Liver (tissue), 9 donors: ENCODE data around the gene DDX59. TPM values are rescaled to one million over a fixed set of nuclear protein-coding genes. Genes with fewer than 3 reads are reported as not detected.
"Not testable (repeated sequence)": the region's sequence is repeated elsewhere in the genome, so short reads cannot be mapped to it uniquely, and the experiment has no call there.

Experiments used
- DNase-seq: peaks from one replicate; pipeline ENCODE4 v3.0.0-alpha.2; 2017; ENCODE audit warnings: low spot score
- H3K27ac ChIP-seq, 2 donors: one replicate each; pipeline ENCODE4 v1.7.0; 2013; ENCODE audit warnings: inconsistent platforms in 2 of 2, low read length in 2 of 2, control low read depth in 1 of 2, low read depth in 1 of 2, mild to moderate bottlenecking in 1 of 2
- H3K27me3 ChIP-seq, 4 donors: one replicate each; pipeline versions ENCODE4 v1.6.1 to v1.7.0; 2013; ENCODE audit warnings: low read length in 3 of 4, inconsistent platforms in 1 of 4, mild to moderate bottlenecking in 1 of 4, moderate library complexity in 1 of 4; ENCODE audit not compliant: control insufficient read depth in 4 of 4, insufficient read depth in 4 of 4
- H3K36me3 ChIP-seq, 4 donors: one replicate each; pipeline versions ENCODE4 v1.6.1 to v1.7.0; 2013; ENCODE audit warnings: low read length in 3 of 4, mild to moderate bottlenecking in 3 of 4, low read depth in 1 of 4, moderate library complexity in 1 of 4; ENCODE audit not compliant: control insufficient read depth in 4 of 4, insufficient read depth in 3 of 4
- H3K4me1 ChIP-seq, 4 donors: one replicate each; pipeline versions ENCODE4 v1.6.1 to v1.7.0; 2013; ENCODE audit warnings: low read length in 3 of 4, mild to moderate bottlenecking in 3 of 4, moderate library complexity in 1 of 4; ENCODE audit not compliant: control insufficient read depth in 4 of 4, insufficient read depth in 4 of 4
- H3K4me3 ChIP-seq, 3 donors: one replicate each; pipeline versions ENCODE4 v1.6.1 to v1.7.0; 2013; ENCODE audit warnings: low read length in 3 of 3, control low read depth in 1 of 3, low read depth in 1 of 3, mild to moderate bottlenecking in 1 of 3
- H3K9ac ChIP-seq, 2 donors: one replicate each; pipeline ENCODE4 v1.7.0; 2013; ENCODE audit warnings: low read length in 2 of 2, mild to moderate bottlenecking in 2 of 2, moderate library complexity in 2 of 2, control low read depth in 1 of 2, low read depth in 1 of 2
- H3K9me3 ChIP-seq, 4 donors: one replicate each; pipeline versions ENCODE4 v1.6.1 to v1.7.0; 2013; ENCODE audit warnings: low read length in 3 of 4; ENCODE audit not compliant: control insufficient read depth in 4 of 4
- CTCF ChIP-seq: fragments of 150-350 bp; IDR thresholded peaks from 2 replicates; pipeline ENCODE4 v1.5.1; 2017; ENCODE audit warnings: improper control_type of control experiment, low read depth, low read length; ENCODE audit not compliant: missing input control
- EGR1 ChIP-seq, 2 donors: IDR thresholded peaks; 2 replicates each; pipeline ENCODE4 v1.6.1; 2016 to 2018; ENCODE audit warnings: antibody characterized with exemption in 2 of 2, low read depth in 2 of 2
- FOXA1 ChIP-seq: IDR thresholded peaks from 2 replicates; pipeline ENCODE4 v1.6.1; 2016; ENCODE audit warnings: antibody characterized with exemption
- FOXA2 ChIP-seq: IDR thresholded peaks from 2 replicates; pipeline ENCODE4 v1.6.1; 2016; ENCODE audit warnings: antibody characterized with exemption
- HNF4A ChIP-seq, 2 donors: conservative IDR thresholded peaks; 2 replicates each; pipeline ENCODE4 v1.6.1; 2016; ENCODE audit warnings: antibody characterized with exemption in 2 of 2, mild to moderate bottlenecking in 2 of 2
- HNF4G ChIP-seq: IDR thresholded peaks from 2 replicates; pipeline ENCODE4 v1.6.1; 2016; ENCODE audit warnings: antibody characterized with exemption
- JUND ChIP-seq, 2 donors: IDR thresholded peaks; 2 replicates each; pipeline ENCODE4 v1.6.1; 2016; ENCODE audit warnings: antibody characterized with exemption in 2 of 2
- NR2F2 ChIP-seq: IDR thresholded peaks from 2 replicates; pipeline ENCODE4 v1.6.1; 2016; ENCODE audit warnings: antibody characterized with exemption
- RXRA ChIP-seq, 2 donors: IDR thresholded peaks; 2 replicates each; pipeline ENCODE4 v1.6.1; 2017 to 2018; ENCODE audit warnings: antibody characterized with exemption in 2 of 2, mild to moderate bottlenecking in 1 of 2
- TAF1 ChIP-seq: conservative IDR thresholded peaks from 2 replicates; pipeline ENCODE4 v1.6.1; 2016; ENCODE audit warnings: antibody characterized with exemption, mild to moderate bottlenecking
- WGBS: extraction: QIAGEN DNeasy Blood & Tissue Kit; methylation state at CpG from one replicate; pipeline ENCODE4 v1.1.7; 2013; 5-methylcytosine and 5-hydroxymethylcytosine counted together
- polyA plus RNA-seq, 2 donors: library from polyadenylated mRNA; stranded (reverse) in 1 of 2; unstranded in 1 of 2; fragments of 200-250 nt in 1 of 2; fragments of >200 nt in 1 of 2; fragmentation: Nextera tagmentation in 1 of 2; extraction: Ambion mirVana in 1 of 2; gene quantifications; one replicate each; pipeline versions ENCODE4 v1.2.1 to v1.2.3, GENCODE V29; 2013 to 2015
- total RNA-seq, 2 donors: library from RNA; depleted of rRNA; stranded (reverse); fragments of >200 nt; gene quantifications; one replicate each; pipeline ENCODE4 v1.2.3, GENCODE V29; 2014
- TF ChIP-seq, protein P1 (sequence below): IDR thresholded peaks from 2 replicates; pipeline ENCODE4 v1.6.1; 2016; ENCODE audit warnings: antibody characterized with exemption
- TF ChIP-seq, protein P2 (sequence below): IDR thresholded peaks from 2 replicates; pipeline ENCODE4 v1.6.1; 2016; ENCODE audit warnings: antibody characterized with exemption
- TF ChIP-seq, protein P3 (sequence below): IDR thresholded peaks from 2 replicates; pipeline ENCODE4 v1.6.1; 2016; ENCODE audit warnings: antibody characterized with exemption
- donor health status: healthy.
- donor health status: healthy.
- donor health status: healthy.
- donor health status: healthy.
- donor health status: healthy.

Gene DDX59
- total and polyA plus RNA-seq, 4 donors = 5.8 to 12.1 (median 8.6) TPM

DNA sequence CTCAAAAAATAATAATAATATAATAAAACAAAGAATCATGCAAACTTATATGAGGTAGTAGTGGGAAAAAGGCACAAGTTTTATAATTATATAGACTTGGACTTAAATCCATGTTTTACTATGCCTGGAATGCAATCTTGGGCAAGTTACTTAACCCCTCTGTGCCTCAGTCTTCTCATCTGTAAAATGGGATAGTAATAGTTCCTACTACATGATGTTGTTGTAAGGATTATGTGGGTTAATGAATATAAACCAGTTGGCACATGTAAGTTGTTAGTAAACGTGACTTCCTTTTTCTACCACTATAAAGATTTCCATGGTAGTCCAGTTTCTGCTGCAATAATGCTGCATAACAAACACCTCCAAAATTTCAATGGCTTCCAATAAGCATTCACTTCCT, 38.3 kb downstream of the DDX59 start (continued):
- TF ChIP-seq NR2F2 (no peak), TAF1 (no peak), RXRA (IDR thresholded peaks at IDR 0.05) (no peak)

GRCh38 chr1:200630515-200630899, 39.2 kb downstream of the DDX59 start:
- not testable (repeated sequence) for DNase-seq, H3K27me3 ChIP-seq, H3K4me1 ChIP-seq, H3K9ac ChIP-seq, H3K27ac ChIP-seq, H3K4me3 ChIP-seq, H3K9me3 ChIP-seq, H3K36me3 ChIP-seq
- 97% methylated on average over 8 of the region's 8 CpGs for WGBS

GRCh38 chr1:200629876-200630514, 39.7 kb downstream of the DDX59 start:
- 90% methylated on average over 9 of the region's 9 CpGs for WGBS

More at GRCh38 chr1:200629876-200630514, 39.7 kb downstream of the DDX59 start:
- H3K9me3 ChIP-seq = no peaks in the 10 kb centered on the region
- H3K4me3 ChIP-seq = no peak overlapping the region
- TF ChIP-seq RXRA (IDR thresholded peaks at IDR 0.05) (no peak), NR2F2 (no peak), HNF4G (no peak), FOXA1 (no peak), FOXA2 (no peak), CTCF (no peak), EGR1 (IDR thresholded peaks at IDR 0.05; ENCODE audit: low read depth in 2 of 2) (no peak), JUND (IDR thresholded peaks at IDR 0.05) (no peak), HNF4A (conservative IDR thresholded peaks at IDR 0.05) (no peak), TAF1 (no peak)
- TF ChIP-seq, protein P1, sequence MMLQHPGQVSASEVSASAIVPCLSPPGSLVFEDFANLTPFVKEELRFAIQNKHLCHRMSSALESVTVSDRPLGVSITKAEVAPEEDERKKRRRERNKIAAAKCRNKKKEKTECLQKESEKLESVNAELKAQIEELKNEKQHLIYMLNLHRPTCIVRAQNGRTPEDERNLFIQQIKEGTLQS = no peak
- TF ChIP-seq, protein P2, sequence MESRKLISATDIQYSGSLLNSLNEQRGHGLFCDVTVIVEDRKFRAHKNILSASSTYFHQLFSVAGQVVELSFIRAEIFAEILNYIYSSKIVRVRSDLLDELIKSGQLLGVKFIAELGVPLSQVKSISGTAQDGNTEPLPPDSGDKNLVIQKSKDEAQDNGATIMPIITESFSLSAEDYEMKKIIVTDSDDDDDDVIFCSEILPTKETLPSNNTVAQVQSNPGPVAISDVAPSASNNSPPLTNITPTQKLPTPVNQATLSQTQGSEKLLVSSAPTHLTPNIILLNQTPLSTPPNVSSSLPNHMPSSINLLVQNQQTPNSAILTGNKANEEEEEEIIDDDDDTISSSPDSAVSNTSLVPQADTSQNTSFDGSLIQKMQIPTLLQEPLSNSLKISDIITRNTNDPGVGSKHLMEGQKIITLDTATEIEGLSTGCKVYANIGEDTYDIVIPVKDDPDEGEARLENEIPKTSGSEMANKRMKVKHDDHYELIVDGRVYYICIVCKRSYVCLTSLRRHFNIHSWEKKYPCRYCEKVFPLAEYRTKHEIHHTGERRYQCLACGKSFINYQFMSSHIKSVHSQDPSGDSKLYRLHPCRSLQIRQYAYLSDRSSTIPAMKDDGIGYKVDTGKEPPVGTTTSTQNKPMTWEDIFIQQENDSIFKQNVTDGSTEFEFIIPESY = no peak
- TF ChIP-seq, protein P3, sequence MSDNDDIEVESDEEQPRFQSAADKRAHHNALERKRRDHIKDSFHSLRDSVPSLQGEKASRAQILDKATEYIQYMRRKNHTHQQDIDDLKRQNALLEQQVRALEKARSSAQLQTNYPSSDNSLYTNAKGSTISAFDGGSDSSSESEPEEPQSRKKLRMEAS = no peak
- H3K27ac ChIP-seq = no peak overlapping the region
- H3K27me3 ChIP-seq = no peaks in the 10 kb centered on the region
- no peak overlapping the region for H3K9ac ChIP-seq
- no peaks in the 10 kb centered on the region for H3K4me1 ChIP-seq
- H3K36me3 ChIP-seq = no peaks in the 10 kb centered on the region
- no peak for DNase-seq
